SKM-1 (cell line): Measurements from ENCODE around the gene CNR2.
"Not testable (repeated sequence)": the region's sequence is repeated elsewhere in the genome, so short reads cannot be mapped to it uniquely, and the experiment has no call there.

Experiments
- DNase-seq: peaks from one replicate; lab custom pipeline; 2025; ENCODE audit not compliant: unreplicated experiment; lab: John Stamatoyannopoulos, UW

The CNR2 gene

GRCh38 chr1:23916209-23917131 is 3.3 kb upstream of the CNR2 start:
- DNase-seq: peak; percentile 86

- no peak for DNase-seq
Measured at GRCh38 chr1:23915466-23915865, 2.3 kb upstream of the CNR2 start.

- DNase-seq: no peak
Measured at GRCh38 chr1:23914921-23915320, 1.8 kb upstream of the CNR2 start.

- DNase-seq: no peak
Measured at GRCh38 chr1:23911921-23912320, 1.2 kb downstream of the CNR2 start.

GRCh38 chr1:23910553-23911246 is 2.5 kb downstream of the CNR2 start:
- DNase-seq: no peak

GRCh38 chr1:23910144-23910543 is 3.0 kb downstream of the CNR2 start:
- DNase-seq: no peak

GRCh38 chr1:23909412-23909811 is 3.8 kb downstream of the CNR2 start:
- peak; percentile 13 for DNase-seq

- DNase-seq: peak; percentile 84
Measured at GRCh38 chr1:23908453-23909341, 4.5 kb downstream of the CNR2 start.

GRCh38 chr1:23906731-23907130 is 6.4 kb downstream of the CNR2 start:
- no peak for DNase-seq

- no peak for DNase-seq
Measured at GRCh38 chr1:23905461-23906025, 7.6 kb downstream of the CNR2 start.

- DNase-seq: no peak
Measured at GRCh38 chr1:23904748-23905357, 8.3 kb downstream of the CNR2 start.

- no peak for DNase-seq
Measured at GRCh38 chr1:23903754-23904153, 9.4 kb downstream of the CNR2 start.

- DNase-seq: no peak
Measured at GRCh38 chr1:23902321-23903278, 10.6 kb downstream of the CNR2 start.

- DNase-seq: not testable (repeated sequence)
Measured at GRCh38 chr1:23900017-23900416, 13.1 kb downstream of the CNR2 start.

GRCh38 chr1:23899070-23899469 is 14.1 kb downstream of the CNR2 start:
- DNase-seq: no peak

- DNase-seq: no peak
Measured at GRCh38 chr1:23897083-23897482, 16.1 kb downstream of the CNR2 start.

- DNase-seq: no peak
Measured at GRCh38 chr1:23896491-23896890, 16.7 kb downstream of the CNR2 start.

- DNase-seq: no peak
Measured at GRCh38 chr1:23895993-23896392, 17.2 kb downstream of the CNR2 start.

- no peak for DNase-seq
Measured at GRCh38 chr1:23895082-23895481, 18.1 kb downstream of the CNR2 start.
